NCI-H2227 treated with DMSO at 0.1 percent for 48 hours (cell line): ENCODE results near the gene SPRN.
"Not testable (repeated sequence)": the region's sequence is repeated elsewhere in the genome, so short reads cannot be mapped to it uniquely, and the experiment has no call there.

Source experiments
- DNase-seq: peaks from one replicate; lab custom pipeline; 2025; lab: John Stamatoyannopoulos, UW

Gene SPRN

GRCh38 chr10:133456041-133456951 lies 31.9 kb upstream of the SPRN start:
- DNase-seq, result no peak

DNA sequence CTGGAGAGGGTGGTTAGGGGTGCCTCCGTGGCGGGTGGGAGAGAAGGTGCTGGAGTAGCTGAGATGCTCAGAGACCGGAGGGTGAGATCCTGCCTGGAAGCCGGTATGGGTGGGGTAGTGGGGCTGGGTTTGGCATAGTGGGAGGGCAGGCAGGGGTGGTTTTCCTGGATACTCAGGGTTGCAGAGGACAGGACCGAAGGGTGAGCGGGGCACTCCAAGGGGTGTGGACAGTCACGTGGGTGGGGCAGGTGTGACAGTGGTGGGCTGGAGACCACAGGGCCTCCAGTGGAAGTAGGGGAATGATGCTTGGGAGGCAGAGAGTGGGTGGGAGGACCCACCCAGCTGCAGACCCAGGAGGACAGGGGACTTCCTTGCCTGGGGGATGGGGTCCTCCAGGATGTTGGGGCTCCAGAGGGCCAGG lies 31.2 kb upstream of the SPRN start:
- no peak for DNase-seq

- no peak for DNase-seq
Measured at GRCh38 chr10:133455196-133455595, 30.8 kb upstream of the SPRN start.

DNA sequence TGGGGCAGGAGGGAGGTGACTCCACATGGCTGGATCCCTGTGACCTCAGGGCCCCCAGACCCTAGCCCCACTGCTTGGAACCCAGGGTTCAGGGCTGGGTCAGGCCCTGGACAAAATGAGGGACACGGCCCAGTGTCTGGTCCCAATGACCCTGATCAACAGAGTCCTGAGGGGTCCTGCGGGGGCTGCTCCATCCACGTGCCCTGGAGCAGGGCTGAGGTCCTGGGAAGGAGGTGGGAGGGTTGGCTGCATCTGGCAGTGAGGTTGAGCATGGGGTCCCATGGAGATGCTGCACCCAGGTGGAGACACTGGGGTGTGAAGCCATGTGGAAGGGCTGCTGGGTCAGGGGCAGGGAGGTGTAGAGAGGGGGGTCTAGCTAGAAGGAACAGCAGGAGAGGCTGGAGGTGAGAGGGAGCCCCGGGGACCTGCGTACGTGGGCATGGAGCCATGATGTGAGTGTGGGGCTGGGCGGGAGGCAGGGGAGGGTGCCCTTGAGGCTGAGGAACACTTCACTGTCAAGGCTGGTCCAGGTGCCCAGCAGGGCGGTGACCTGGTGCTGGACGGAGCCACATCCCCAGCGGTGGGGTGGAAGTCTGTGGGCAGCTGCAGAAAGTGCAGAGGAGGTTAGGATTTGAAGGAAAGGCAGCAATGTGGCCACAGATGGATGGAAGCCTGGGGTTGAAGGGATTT lies 29.9 kb upstream of the SPRN start:
- no peak for DNase-seq

DNA sequence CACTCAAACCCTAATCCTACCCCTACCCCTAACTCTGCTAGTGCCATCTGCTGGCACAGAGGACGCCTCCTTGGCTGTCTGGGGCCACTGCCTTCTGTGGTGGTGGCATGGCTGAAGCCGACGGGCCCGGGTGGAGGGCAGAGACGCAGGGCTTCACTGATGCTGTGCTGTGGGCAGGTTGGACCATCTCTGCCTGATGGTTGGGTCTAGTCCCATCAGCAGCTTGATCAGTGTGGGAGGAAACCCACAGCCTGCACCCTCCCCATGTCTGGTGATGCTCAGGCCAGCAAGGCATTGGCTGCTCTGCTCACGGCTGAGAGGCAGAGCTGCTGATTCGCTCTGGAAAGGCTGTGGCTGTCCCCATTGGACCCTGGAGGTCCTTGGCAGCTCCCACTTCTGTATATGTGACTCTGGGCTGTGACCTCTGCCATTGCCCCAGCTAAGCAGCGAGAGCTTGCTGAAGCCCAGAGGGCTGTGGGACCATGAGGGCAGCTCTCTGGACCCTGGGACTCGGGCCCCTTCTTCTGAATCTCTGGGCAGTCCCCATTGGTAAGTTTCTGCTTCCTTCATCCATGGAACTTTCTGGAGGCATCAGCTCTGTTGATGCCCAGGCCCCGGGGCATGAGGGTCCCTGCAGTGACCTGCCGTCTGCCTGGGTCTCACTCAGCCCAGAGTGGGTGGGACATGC lies 29.2 kb upstream of the SPRN start, which contains the start of gene SCART1:
TSS of gene SCART1 (plus strand) at position 430 of the 688 bp plus-strand sequence. CDS start at position 483, 53 bp downstream.
- no peak for DNase-seq

- DNase-seq, result no peak
Measured at GRCh38 chr10:133452453-133452852, 28.0 kb upstream of the SPRN start.

GRCh38 chr10:133451346-133451745 lies 26.9 kb upstream of the SPRN start:
- DNase-seq, result no peak

DNA sequence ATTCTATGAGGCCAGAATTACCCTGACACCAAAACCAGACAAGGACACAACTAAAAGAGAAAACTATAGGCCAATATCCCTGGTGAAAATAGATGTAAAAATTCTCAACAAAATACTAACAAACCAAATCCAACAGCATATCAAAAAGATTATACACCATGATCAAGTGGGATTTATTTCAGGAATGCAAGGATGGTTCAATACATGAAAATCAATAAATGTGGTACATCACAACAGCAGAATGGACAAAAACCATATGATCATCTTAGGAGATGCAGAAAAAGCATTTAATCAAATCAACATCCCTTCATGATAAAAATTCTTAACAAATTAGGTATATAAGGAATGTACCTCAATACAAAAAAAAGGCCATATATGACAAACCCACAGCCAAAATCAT lies 23.7 kb upstream of the SPRN start:
- DNase-seq, result no peak

DNA sequence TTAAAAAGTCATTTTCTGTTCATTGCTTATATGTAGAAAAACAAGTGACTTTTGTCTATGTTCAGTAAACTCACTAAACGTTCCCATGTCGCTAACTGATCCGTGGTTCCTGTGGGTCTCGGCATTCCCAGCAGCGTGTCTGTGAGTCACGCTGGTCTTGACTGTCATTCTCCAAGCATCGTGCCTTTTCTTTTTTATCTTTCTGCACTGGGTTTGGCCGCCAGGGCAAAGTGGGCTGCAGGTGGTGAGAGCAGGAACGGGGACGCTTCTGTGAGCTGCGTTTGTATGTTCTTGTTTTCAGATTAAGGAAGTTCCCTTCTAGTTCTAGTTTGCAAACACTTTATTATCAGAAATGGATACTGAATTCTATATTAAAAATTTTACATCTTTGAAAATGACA lies 22.6 kb upstream of the SPRN start:
- no peak for DNase-seq

DNA sequence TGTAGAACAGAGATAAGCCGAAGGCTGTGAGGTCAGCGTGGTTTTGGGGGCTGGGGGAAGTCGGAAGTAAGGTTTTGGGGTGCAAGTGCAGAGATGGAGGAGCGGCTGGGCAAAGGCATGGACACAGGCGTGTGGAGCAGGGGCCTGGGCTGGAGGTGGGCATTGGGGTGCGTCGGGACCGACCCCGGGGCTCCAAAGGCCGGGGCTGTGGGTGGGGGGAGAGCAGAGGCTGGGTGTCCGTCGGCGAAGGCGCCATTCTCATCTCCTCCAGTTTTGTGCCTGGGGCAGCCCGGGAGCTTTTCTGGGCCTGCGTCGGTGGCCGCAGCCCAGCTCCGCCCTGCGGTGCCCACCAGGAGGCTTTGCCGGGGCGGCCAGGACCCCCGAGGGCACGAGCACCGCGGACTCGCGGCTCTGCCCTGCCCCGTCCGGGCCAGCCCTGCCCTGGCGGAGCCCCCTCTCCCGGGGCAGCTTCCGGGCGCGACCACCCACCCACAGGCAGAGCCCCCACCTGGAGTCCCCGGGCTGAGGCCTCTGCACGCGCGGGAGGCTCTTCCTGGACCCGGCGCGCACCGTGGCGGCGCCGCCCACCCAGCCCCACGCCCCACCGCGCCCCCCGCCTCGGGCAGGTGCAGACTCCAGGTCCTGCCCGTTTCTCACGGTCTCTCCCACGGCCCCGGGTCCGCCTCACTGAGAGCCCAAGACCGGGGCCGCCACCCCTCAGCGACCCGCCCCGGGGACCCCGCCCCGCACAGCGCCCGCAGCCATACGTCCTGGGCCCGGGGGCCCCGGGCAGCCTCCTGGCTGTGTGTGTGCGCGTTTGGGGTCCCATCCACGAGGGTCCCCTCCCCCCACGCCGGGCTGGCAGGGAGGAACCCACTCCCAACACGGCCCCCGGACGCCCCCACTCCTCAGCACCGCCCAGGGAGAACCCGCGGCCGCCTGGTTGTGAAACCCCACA lies 21.6 kb upstream of the SPRN start:
- no peak for DNase-seq

- DNase-seq, result no peak
Measured at GRCh38 chr10:133445268-133445732, 20.9 kb upstream of the SPRN start.

DNA sequence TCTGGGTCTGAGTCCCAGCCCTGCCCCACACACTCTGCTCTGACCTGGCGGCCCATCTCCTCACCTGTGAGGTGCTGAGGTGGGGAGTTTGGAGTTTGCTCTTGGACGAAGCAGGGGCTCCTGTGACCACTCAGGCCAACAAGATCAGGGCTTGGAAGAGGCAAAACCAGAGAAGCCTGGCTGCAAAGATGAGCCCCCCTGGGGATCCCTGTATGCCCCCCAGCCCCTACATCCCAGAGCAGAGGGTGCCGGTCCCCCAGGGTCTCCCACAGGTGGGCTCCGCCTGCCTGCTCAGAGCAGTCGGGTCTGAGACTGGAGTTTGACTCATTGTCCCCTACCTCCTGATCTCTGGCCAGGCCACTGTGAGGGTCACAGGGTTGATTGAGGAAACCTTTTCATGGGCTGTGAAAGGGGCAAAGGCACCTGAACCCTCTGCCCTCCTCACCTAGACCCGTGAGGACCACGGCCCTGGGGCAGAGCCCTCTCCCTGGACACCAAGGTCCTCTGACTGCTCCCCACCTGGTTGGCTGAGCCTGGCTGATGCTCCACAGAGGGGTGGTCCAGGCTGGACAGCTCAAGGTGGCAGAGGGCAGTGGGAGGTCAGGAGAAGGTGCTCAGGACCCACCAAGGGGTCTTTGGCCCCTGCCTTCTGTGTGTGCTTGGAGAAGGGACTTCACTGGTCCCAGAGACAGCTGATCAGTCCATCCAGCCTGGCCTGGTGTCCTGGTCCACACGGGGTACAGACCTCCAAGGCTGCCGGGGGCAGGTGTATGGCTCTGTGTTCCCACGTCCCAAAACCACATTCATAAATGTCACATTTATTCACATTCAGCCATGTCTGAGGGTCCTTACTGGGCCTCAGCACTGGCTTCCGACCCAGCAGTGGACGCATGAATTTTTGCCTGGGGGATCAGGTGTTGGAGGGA lies 20.2 kb upstream of the SPRN start:
- no peak for DNase-seq

DNA sequence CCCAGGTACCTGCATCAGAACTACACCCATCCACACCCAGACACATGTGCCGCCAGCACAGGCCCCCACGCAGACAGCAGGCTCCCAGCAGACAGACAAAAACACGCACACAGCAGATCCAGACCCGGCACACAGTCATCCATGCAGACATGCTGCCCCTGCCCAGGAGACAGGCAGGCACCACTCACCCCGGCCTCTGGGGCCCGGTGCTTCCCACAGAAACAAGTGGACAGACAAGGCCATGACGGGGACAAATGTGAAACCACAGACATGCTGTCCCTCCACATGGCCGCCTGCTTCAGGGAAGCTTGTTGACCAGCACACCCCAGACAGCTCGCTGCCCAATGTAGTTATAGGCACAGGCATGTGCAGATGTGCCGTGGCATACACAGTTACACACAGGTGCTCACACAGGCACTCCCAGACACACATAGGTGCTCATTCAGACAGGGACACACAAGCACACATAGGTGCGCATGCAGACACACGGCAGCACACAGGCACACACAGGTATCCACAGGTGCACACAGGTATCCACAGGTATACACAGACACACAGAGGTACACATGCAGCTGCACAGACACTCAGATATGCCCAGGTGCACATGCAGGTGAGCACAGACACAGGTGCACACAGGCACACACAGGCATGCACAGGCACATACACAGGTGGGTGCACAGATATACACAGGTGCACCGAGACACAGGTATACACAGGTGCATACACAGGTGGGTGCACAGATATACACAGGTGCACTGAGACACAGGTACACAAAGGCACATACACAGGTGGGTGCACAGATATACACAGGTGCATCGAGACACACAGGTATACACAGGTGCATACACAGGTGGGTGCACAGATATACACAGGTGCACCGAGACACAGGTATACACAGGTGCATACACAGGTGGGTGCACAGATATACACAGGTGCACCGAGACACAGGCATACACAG lies 18.8 kb upstream of the SPRN start:
- DNase-seq, result no peak

- DNase-seq, result no peak
Measured at GRCh38 chr10:133442191-133442966, 18.0 kb upstream of the SPRN start.

DNA sequence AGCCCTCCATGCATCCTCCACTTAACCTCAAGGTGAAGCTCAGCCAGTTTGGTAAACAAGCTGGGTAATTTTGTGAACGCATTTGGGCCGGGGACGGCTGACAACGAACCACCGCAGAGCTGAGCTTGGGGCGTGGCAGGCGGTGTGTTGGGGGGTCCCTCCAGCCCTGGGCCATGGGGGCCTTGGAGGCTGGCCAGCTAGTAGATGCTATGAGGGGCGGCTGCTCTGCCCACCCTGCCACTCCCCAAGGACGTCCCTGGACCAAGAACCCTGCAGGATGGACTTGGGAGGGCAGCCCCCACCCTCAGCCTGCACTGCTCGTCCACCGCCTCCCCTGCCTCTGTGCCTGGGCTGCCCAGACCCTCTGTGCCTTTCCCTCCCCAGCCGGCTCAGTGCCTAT lies 17.4 kb upstream of the SPRN start:
- DNase-seq, result no peak

- not testable (repeated sequence) for DNase-seq
Measured at GRCh38 chr10:133441356-133441755, 16.9 kb upstream of the SPRN start.

- no peak for DNase-seq
Measured at GRCh38 chr10:133440633-133441285, 16.3 kb upstream of the SPRN start.
